SU-DHL-6 (cell line): ENCODE data around the gene RNF38.

Experiments used
- H2AFZ ChIP-seq: fragments of 200-600 bp; sonication (generic); 2 replicates; pipeline ENCODE4 v1.6.1; 2014; ENCODE audit warnings: low read depth, mild to moderate bottlenecking, moderate library complexity, mixed read lengths, antibody characterized with exemption, low read length; ENCODE audit not compliant: severe bottlenecking
- H3F3A ChIP-seq: fragments of 200-600 bp; shearing (Covaris generic); 2 replicates; pipeline ENCODE4 v1.6.0; 2016; ENCODE audit warnings: antibody characterized with exemption, mild to moderate bottlenecking; ENCODE audit not compliant: insufficient read depth
- H3K27ac ChIP-seq: fragments of 200-600 bp; sonication (generic); 2 replicates; pipeline ENCODE4 v1.5.1; 2016; ENCODE audit warnings: low read depth, mild to moderate bottlenecking, low read length, moderate library complexity, mixed read lengths
- H3K27me3 ChIP-seq: fragments of 200-600 bp; sonication (generic), shearing (Covaris generic); 2 replicates; pipeline ENCODE4 v1.6.0; 2014; ENCODE audit warnings: mild to moderate bottlenecking, low read length
- H3K36me3 ChIP-seq: fragments of 200-600 bp; sonication (generic); 2 replicates; pipeline ENCODE4 v1.6.1; 2014; ENCODE audit warnings: mild to moderate bottlenecking, low read length, mixed read lengths
- H3K4me2 ChIP-seq: fragments of 300-600, 200-600 bp; shearing (Covaris generic), sonication (generic); 2 replicates; pipeline ENCODE4 v1.6.0; 2014; ENCODE audit warnings: low read length, low read depth, mild to moderate bottlenecking; ENCODE audit not compliant: poor library complexity, severe bottlenecking
- H3K4me3 ChIP-seq: fragments of 200-600 bp; sonication (generic); 2 replicates; pipeline ENCODE4 v1.5.1; 2014; ENCODE audit warnings: antibody characterized with exemption, low read length, mild to moderate bottlenecking, mixed read lengths; ENCODE audit not compliant: insufficient read depth, poor library complexity, severe bottlenecking
- H3K79me2 ChIP-seq: fragments of 200-600 bp; sonication (generic); 2 replicates; pipeline ENCODE4 v1.6.1; 2014; ENCODE audit warnings: mild to moderate bottlenecking, low read length, moderate library complexity; ENCODE audit not compliant: insufficient read depth
- H3K9ac ChIP-seq: fragments of 200-600 bp; sonication (generic); 2 replicates; pipeline ENCODE4 v1.7.0; 2014; ENCODE audit warnings: mild to moderate bottlenecking, low read length
- H3K9me2 ChIP-seq: fragments of 200-600 bp; sonication (generic); replicated peaks from 2 replicates; pipeline ENCODE4 v1.6.1; 2014; ENCODE audit warnings: low read length; ENCODE audit not compliant: insufficient read depth
- H3K9me3 ChIP-seq: fragments of 200-600 bp; sonication (generic); 2 replicates; pipeline ENCODE4 v1.6.1; 2014; ENCODE audit warnings: low read length, mixed read lengths; ENCODE audit not compliant: insufficient read depth
- H4K20me1 ChIP-seq: fragments of 200-600 bp; sonication (generic); 2 replicates; pipeline ENCODE4 v1.6.1; 2014; ENCODE audit warnings: low read depth, mild to moderate bottlenecking, antibody characterized with exemption, low read length, moderate library complexity, mixed read lengths
- CTCF ChIP-seq: fragments of 200-600 bp; sonication (generic); IDR thresholded peaks from one replicate; pipeline ENCODE4 v1.5.1; 2017; ENCODE audit warnings: antibody characterized with exemption, mild to moderate bottlenecking, low read length, moderate library complexity; ENCODE audit not compliant: insufficient read depth, poor library complexity, severe bottlenecking
- EZH2phosphoT487 ChIP-seq: fragments of 200-600 bp; sonication (generic), shearing (Covaris generic); conservative IDR thresholded peaks from 2 replicates; pipeline ENCODE4 v1.6.1; 2018; ENCODE audit warnings: mild to moderate bottlenecking, antibody characterized with exemption, low read length, moderate library complexity, mixed read lengths

RNF38 gene

GRCh38 chr9:36332006-36332405 is 68.1 kb downstream of the RNF38 start:
- no peak overlapping the region for H2AFZ ChIP-seq
- H4K20me1 ChIP-seq, result no peaks in the 10 kb centered on the region; the same call in 1 of the 2 replicates
- H3K9me3 ChIP-seq, result no peaks in the 10 kb centered on the region
- H3K9me2 ChIP-seq, result no peaks in the 10 kb centered on the region
- no peak overlapping the region for H3K27ac ChIP-seq
- H3K9ac ChIP-seq, result no peak overlapping the region
- H3K4me3 ChIP-seq, result no peak overlapping the region
- no peak for TF ChIP-seq CTCF
- no peak overlapping the region for H3K4me2 ChIP-seq
- H3K27me3 ChIP-seq, result no peaks in the 10 kb centered on the region
- no peaks in the 10 kb centered on the region; the same call in 1 of the 2 replicates for H3K36me3 ChIP-seq
- no peaks in the 10 kb centered on the region for H3K79me2 ChIP-seq
- no peaks in the 10 kb centered on the region for H3F3A ChIP-seq

GRCh38 chr9:36328798-36329411 is 71.2 kb downstream of the RNF38 start:
- no peaks in the 10 kb centered on the region; the same call in 1 of the 2 replicates for H4K20me1 ChIP-seq
- H3K27ac ChIP-seq, result no peak overlapping the region
- no peak overlapping the region for H3K9ac ChIP-seq
- TF ChIP-seq CTCF, result peak; percentile 93
- TF ChIP-seq EZH2phosphoT487, result no peak
- H3K27me3 ChIP-seq, result no peaks in the 10 kb centered on the region
- H2AFZ ChIP-seq, result no peak overlapping the region
- no peak overlapping the region for H3K4me3 ChIP-seq
- no peaks in the 10 kb centered on the region for H3K9me2 ChIP-seq
- H3K79me2 ChIP-seq, result no peaks in the 10 kb centered on the region
- H3K9me3 ChIP-seq, result no peaks in the 10 kb centered on the region
- H3K4me2 ChIP-seq, result no peak overlapping the region
- no peaks in the 10 kb centered on the region for H3F3A ChIP-seq
- no peaks in the 10 kb centered on the region for H3K36me3 ChIP-seq

- Histone ChIP-seq H3K79me2 (no peaks in the 10 kb centered on the region), H3F3A (no peaks in the 10 kb centered on the region), H2AFZ (no peak overlapping the region), H3K4me2 (no peak overlapping the region), H3K27me3 (no peaks in the 10 kb centered on the region), H3K36me3 (no peaks in the 10 kb centered on the region), H3K9me2 (no peaks in the 10 kb centered on the region), H3K27ac (no peak overlapping the region), H4K20me1 (no peaks in the 10 kb centered on the region; the same call in 1 of the 2 replicates), H3K9ac (no peak overlapping the region), H3K9me3 (no peaks in the 10 kb centered on the region), H3K4me3 (no peak overlapping the region)
- TF ChIP-seq CTCF (no peak), EZH2phosphoT487 (no peak)
Observed at GRCh38 chr9:36325081-36325828, 74.8 kb downstream of the RNF38 start.
